Ovary (tissue), 9 donors: ENCODE measurements around the gene E2F6. TPM values are rescaled to one million over a fixed set of nuclear protein-coding genes. Genes with fewer than 3 reads are reported as not detected.

Source experiments
- DNase-seq, 5 donors: peaks; one replicate each; pipeline ENCODE4 v3.0.0-alpha.2; 2019 to 2020
- H3K27ac ChIP-seq, 2 donors: fragments of 200-600 bp; one replicate each; pipeline versions ENCODE4 v1.5.1 to v1.8.0; 2019 to 2022
- H3K27me3 ChIP-seq: fragments of 200-600 bp; one replicate; pipeline ENCODE4 v1.8.0; 2022
- H3K36me3 ChIP-seq: fragments of 200-600 bp; sonication (generic); one replicate; pipeline ENCODE4 v1.5.1; 2019
- H3K4me1 ChIP-seq: one replicate; pipeline ENCODE4 v1.8.1; 2013; ENCODE audit warnings: mild to moderate bottlenecking, moderate library complexity; ENCODE audit not compliant: insufficient read depth
- H3K4me3 ChIP-seq: fragments of 200-600 bp; sonication (generic); one replicate; pipeline ENCODE4 v1.5.1; 2017
- H3K9me3 ChIP-seq, 2 donors: fragments of 200-600 bp in 1 of 2; sonication (generic) in 1 of 2; one replicate each; pipeline versions ENCODE4 v1.5.1 to v1.8.1; 2013 to 2019; ENCODE audit warnings: mild to moderate bottlenecking in 1 of 2, moderate library complexity in 1 of 2
- CTCF ChIP-seq, 3 donors: fragments of 450-650 bp in 2 of 3; fragments of 200-600 bp in 1 of 3; IDR thresholded peaks; one replicate each; pipeline versions ENCODE4 v1.5.1 to v1.8.0; 2016 to 2022; ENCODE audit warnings: antibody characterized with exemption in 3 of 3, mild to moderate bottlenecking in 1 of 3
- EP300 ChIP-seq: sonication (generic); formaldehyde crosslinking; IDR thresholded peaks from one replicate; pipeline ENCODE4 v1.6.1; 2017; ENCODE audit warnings: antibody characterized with exemption
- POLR2A ChIP-seq: fragments of 450-650 bp; IDR thresholded peaks from one replicate; pipeline ENCODE4 v1.6.1; 2017; ENCODE audit warnings: antibody characterized with exemption, mild to moderate bottlenecking, moderate library complexity
- whole genome bisulfite sequencing, 3 donors: extraction: QIAGEN DNeasy Blood & Tissue Kit in 1 of 3; methylation state at CpG; one replicate each; pipeline versions ENCODE4 v1.1.5 to v1.1.7; 2013 to 2017; 5-methylcytosine and 5-hydroxymethylcytosine counted together
- intact Hi-C, 4 donors: fragments of 100-400 bp; cut with DNase I; formaldehyde crosslinking; loops; one replicate each; pipeline versions ENCODE4 v1.11.0 to v1.15.1; 2022 to 2023
- polyA plus RNA-seq, 2 donors: library from polyadenylated mRNA; stranded (reverse); fragments of 200-250 nt in 1 of 2; fragments of 350-450 nt in 1 of 2; fragmentation: Illumina TruSeq in 1 of 2; extraction: RNeasy Lipid Tissue Mini Kit (QIAGEN cat#74804) in 1 of 2; gene quantifications; one replicate each; pipeline ENCODE4 v1.2.3, GENCODE V29; 2013 to 2014
- total RNA-seq, 7 donors: library from RNA; depleted of rRNA in 2 of 7; stranded (reverse); fragments of >200 nt in 2 of 7; fragmentation: NEBNext Ultra II Directional in 3 of 7; extraction: Animal tissue kit (Norgen Biotek cat#: 25700) in 3 of 7; gene quantifications; one replicate each; pipeline versions ENCODE4 v1.1.0 to v1.2.4, GENCODE V29; 2016 to 2023
- donor health status: DM: no; HTN: no; CAD: no; lungs with moderate emphysema.
- donor health status: DM: no; HTN: no; CAD: no.
- donor health status: Bipolar disorder and iron deficiency.
- donor health status: DM: yes; HTN: yes; CAD: no.
- donor health status: DM: no; HTN: no; CAD: no.
- donor health status: DM: yes; HTN: yes; CAD: no.

The E2F6 gene
- total and polyA plus RNA-seq, 9 donors: 9.9 to 19.6 (median 14.9) TPM

GRCh38 chr2:11488809-11489208 is 22.8 kb upstream of the E2F6 start:
- DNase-seq: no peak
- WGBS, 3 donors: 59 to 94% (median 65%) methylated on average over 3 of the region's 3 CpGs
- no peak for TF ChIP-seq POLR2A
- TF ChIP-seq EP300: no peak
- no peak for TF ChIP-seq CTCF (IDR thresholded peaks at IDR 0.05)
- no peak overlapping the region for H3K4me3 ChIP-seq
- H3K9me3 ChIP-seq: no peaks in the 10 kb centered on the region
- intact Hi-C loops: loop anchor here in 1 of 4 donors (10.0 kb wide), 1 partner anchor 66 kb away; no protein-coding TSS in a partner anchor
- no peaks in the 10 kb centered on the region for H3K36me3 ChIP-seq
- peaks cover 3% of the 10 kb centered on the region for H3K4me1 ChIP-seq
- no peaks in the 10 kb centered on the region for H3K27me3 ChIP-seq
- H3K27ac ChIP-seq: no peak overlapping the region

- no peak for DNase-seq
- TF ChIP-seq EP300: no peak
- no peak for TF ChIP-seq CTCF (IDR thresholded peaks at IDR 0.05)
- TF ChIP-seq POLR2A: no peak
- H3K4me1 ChIP-seq: peaks cover 4% of the 10 kb centered on the region
- H3K27me3 ChIP-seq: no peaks in the 10 kb centered on the region
- peak overlapping the region; percentile 95 for H3K27ac ChIP-seq
- no peaks in the 10 kb centered on the region for H3K36me3 ChIP-seq
- peak overlapping the region; percentile 63 for H3K4me3 ChIP-seq
- WGBS, 3 donors: 27 to 36% (median 29%) methylated on average over 7 of the region's 7 CpGs
- H3K9me3 ChIP-seq: no peaks in the 10 kb centered on the region
- intact Hi-C loops: loop anchor here (2.0 to 10.0 kb wide), 4 partner anchors 58 to 99 kb away; no protein-coding TSS in a partner anchor
Measured at GRCh38 chr2:11483806-11484617, 18.1 kb upstream of the E2F6 start.

- intact Hi-C loops: loop anchor here (2.0 to 10.0 kb wide), 4 partner anchors 60 to 100 kb away; no protein-coding TSS in a partner anchor
- no peaks in the 10 kb centered on the region for H3K27me3 ChIP-seq
- no peaks in the 10 kb centered on the region for H3K9me3 ChIP-seq
Measured at GRCh38 chr2:11482473-11483035, 16.6 kb upstream of the E2F6 start.

More at GRCh38 chr2:11482473-11483035, 16.6 kb upstream of the E2F6 start:
- DNase-seq: peak; percentile 53 to 79 (median 69)
- Histone ChIP-seq H3K36me3 (no peaks in the 10 kb centered on the region), H3K4me1 (peaks cover 4% of the 10 kb centered on the region), H3K4me3 (peak overlapping the region; percentile 63), H3K27ac (peak overlapping the region; percentile 95)
- WGBS, 3 donors: 0 to 1% (median 0%) methylated on average over 35 to 70 of the region's 70 CpGs
- no peak for TF ChIP-seq EP300
- peak in 1 of 3 donors; percentile 37 for TF ChIP-seq CTCF (IDR thresholded peaks at IDR 0.05)
- peak; percentile 5 for TF ChIP-seq POLR2A
